GM12878 (cell line): ENCODE data around the gene SFPQ. TPM values are rescaled to one million over a fixed set of nuclear protein-coding genes. Genes with fewer than 3 reads are reported as not detected.

Experiments used
- ATAC-seq: fragments of 200-7000 bp; cut with Tn5 transposase; 3 replicates; pipeline ENCODE4 v1.9.1; 2020; ENCODE audit warnings: mild to moderate bottlenecking, moderate library complexity
- BruUV-seq: library from RNA; stranded (reverse); fragments of 400-500 nt; replicated peaks from 2 replicates; lab custom pipeline; 2021; lab: Mats Ljungman, UMichigan
- CTCF ChIA-PET: fragments of 300-600 bp; sonication (Branson Sonifier 250); formaldehyde crosslinking; extraction: SDS; loops from one replicate; lab custom pipeline; 2021; ENCODE audit warnings: inconsistent platforms; lab: Yijun Ruan, JAX
- POLR2A ChIA-PET: fragments of 350-600 bp; formaldehyde crosslinking; extraction: SDS; loops from one replicate; lab custom pipeline; 2021; ENCODE audit warnings: inconsistent platforms; lab: Charles Lee
- RAD21 ChIA-PET: fragments of 300-600 bp; sonication (Branson Sonifier 250); formaldehyde crosslinking; loops from one replicate; lab custom pipeline; 2023; ENCODE audit warnings: antibody characterized with exemption; ENCODE audit not compliant: unreplicated experiment; lab: Charles Lee
- SMC1A ChIA-PET: fragments of 300-600 bp; sonication (Branson Sonifier 250); formaldehyde crosslinking; loops from one replicate; lab custom pipeline; 2023; ENCODE audit not compliant: unreplicated experiment, uncharacterized antibody; lab: Charles Lee
- DNase-seq: peaks from one replicate; pipeline ENCODE4 v3.0.0-alpha.2; 2011; ENCODE audit warnings: low read depth, low spot score
- FAIRE-seq: peaks from 3 replicates; lab custom pipeline; 2011; peaks lifted over from hg19 to GRCh38; lab: Jason Lieb, UNC
- H2AFZ ChIP-seq: 2 replicates; pipeline ENCODE4 v1.6.0; 2011; ENCODE audit warnings: low read depth, low read length, control low read depth; ENCODE audit not compliant: control insufficient read depth
- H3K27ac ChIP-seq: 2 replicates; pipeline ENCODE4 v1.5.1; 2011; ENCODE audit warnings: control low read depth; ENCODE audit not compliant: control insufficient read depth, insufficient read depth
- H3K27me3 ChIP-seq, 2 experiments: replicated peaks in 1 of 2; 2 replicates each; pipeline versions ENCODE4 v1.6.0 to v1.6.1; 2011; ENCODE audit warnings: low read length in 1 of 2; ENCODE audit not compliant: control insufficient read depth in 2 of 2, insufficient read depth in 2 of 2
- H3K36me3 ChIP-seq, 2 experiments: 2 replicates each; pipeline ENCODE4 v1.5.1; 2011; ENCODE audit warnings: low read length in 1 of 2; ENCODE audit not compliant: control insufficient read depth in 2 of 2, insufficient read depth in 2 of 2
- H3K4me1 ChIP-seq: 2 replicates; pipeline ENCODE4 v1.6.1; 2011; ENCODE audit warnings: mild to moderate bottlenecking, low read length, moderate library complexity, mixed read lengths; ENCODE audit not compliant: control insufficient read depth, insufficient read depth
- H3K4me2 ChIP-seq: 2 replicates; pipeline ENCODE4 v1.6.0; 2011; ENCODE audit warnings: control low read depth; ENCODE audit not compliant: control insufficient read depth, insufficient read depth
- H3K4me3 ChIP-seq: fragments of 200-600 bp; sonication (generic); 2 replicates; pipeline ENCODE4 v1.5.1; 2016
- H3K79me2 ChIP-seq: 2 replicates; pipeline ENCODE4 v1.6.0; 2011; ENCODE audit warnings: low read length; ENCODE audit not compliant: control insufficient read depth, insufficient read depth
- H3K9ac ChIP-seq: 2 replicates; pipeline ENCODE4 v1.8.0; 2011; ENCODE audit warnings: low read length, control low read depth, mixed read lengths; ENCODE audit not compliant: control insufficient read depth, insufficient read depth
- H3K9me3 ChIP-seq: replicated peaks from 3 replicates; pipeline ENCODE4 v1.5.1; 2011; ENCODE audit warnings: mild to moderate bottlenecking, low read length; ENCODE audit not compliant: control insufficient read depth, insufficient read depth
- H4K20me1 ChIP-seq: 2 replicates; pipeline ENCODE4 v1.6.0; 2011; ENCODE audit not compliant: control insufficient read depth, insufficient read depth
- MYB ChIP-seq: fragments of 150-350 bp; IDR thresholded peaks from 2 replicates; pipeline ENCODE4 v1.6.1; 2014; ENCODE audit warnings: mild to moderate bottlenecking, low read depth, low read length, borderline replicate concordance
- POLR2AphosphoS5 ChIP-seq: IDR thresholded peaks from 2 replicates; pipeline ENCODE4 v1.6.1; 2011; ENCODE audit warnings: mild to moderate bottlenecking, low read length, inconsistent platforms
- SMAD5 ChIP-seq: IDR thresholded peaks from 2 replicates; pipeline ENCODE4 v1.6.1; 2016; ENCODE audit warnings: antibody characterized with exemption, low read depth
- ZNF217 ChIP-seq: fragments of 450-650 bp; IDR thresholded peaks from 2 replicates; pipeline ENCODE4 v1.6.1; 2017; ENCODE audit warnings: antibody characterized with exemption, mild to moderate bottlenecking
- WGBS: methylation state at CpG from one replicate; pipeline ENCODE4 v1.1.6; 2016; ENCODE audit warnings: low lambda C conversion rate; ENCODE audit not compliant: insufficient replicate concordance, insufficient coverage; ENCODE audit errors: missing lambda C conversion rate; 5-methylcytosine and 5-hydroxymethylcytosine counted together
- in situ Hi-C: fragments of 300-500 bp; cut with MboI; formaldehyde crosslinking; loops from 9 replicates; pipeline ENCODE4 v1.14.3; 2018; ENCODE audit warnings: mixed read lengths
- intact Hi-C: fragments of 100-400 bp; cut with micrococcal nuclease; formaldehyde crosslinking; loops from one replicate; pipeline ENCODE4 v1.14.2; 2022; ENCODE audit not compliant: unreplicated experiment
- polyA plus RNA-seq, 11 experiments: library from polyadenylated mRNA; depleted of rRNA in 4 of 11; unstranded in 6 of 11; stranded (reverse) in 5 of 11; fragments of >200 nt; fragmentation: Nextera tagmentation in 4 of 11; fragmentation: Illumina TruSeq in 1 of 11; extraction: Ambion mirVana in 4 of 11; extraction: Trizol in 1 of 11; gene quantifications; 1 replicate in 1 of 11; 2 replicates in 10 of 11; pipeline versions ENCODE4 v1.2.1 to v1.2.3, GENCODE V29; 2011 to 2016; ENCODE audit warnings: inconsistent platforms in 2 of 11, missing spikeins in 2 of 11, low read depth in 1 of 11
- total RNA-seq, 4 experiments: library from RNA; depleted of rRNA in 3 of 4; stranded (reverse); fragments of >200 nt in 3 of 4; fragmentation: Illumina TruSeq in 1 of 4; extraction: Trizol in 1 of 4; gene quantifications; 2 replicates each; pipeline versions ENCODE4 v1.2.1 to v1.2.3, GENCODE V29; 2013 to 2021

Gene SFPQ
- total and polyA plus RNA-seq, 10 of the 15 experiments (the other 5 are each of a cell fraction or from before 2014, with no cell fraction given), result 78.5 to 559 (median 199) TPM

DNA sequence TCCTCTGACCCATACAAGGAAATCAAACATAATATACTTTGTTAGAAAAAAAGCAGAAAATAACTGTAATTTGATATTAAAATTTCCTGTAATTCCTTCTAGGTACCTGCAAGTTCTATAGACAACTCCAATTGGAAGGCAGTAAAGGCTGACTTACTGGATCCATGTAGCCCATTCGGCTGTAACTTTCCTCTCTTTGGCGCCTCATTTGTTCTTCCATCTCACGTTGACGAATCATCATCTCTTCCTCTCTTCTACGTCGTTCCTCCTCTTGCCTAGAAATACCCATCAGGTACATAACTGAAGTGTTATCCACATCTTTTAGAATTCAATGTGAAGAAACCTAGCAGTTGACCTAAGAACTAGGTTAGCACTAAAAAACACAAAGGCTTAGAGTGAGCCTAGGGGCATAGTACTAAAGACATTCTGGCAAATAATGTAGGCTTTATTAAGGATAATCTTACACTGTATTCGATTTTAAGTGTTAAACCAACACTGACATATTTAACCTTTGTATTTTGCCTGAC is 5.1 kb downstream of the SFPQ start:
- ChIA-PET CTCF (no interaction called here), RAD21 (no interaction called here), POLR2A (interaction anchor here (0.6 kb wide), 1 partner anchor 8 kb away, joined by 3 read pairs; no protein-coding TSS in a partner anchor), SMC1A (no interaction called here)
- peaks cover 14 to 65% of the 10 kb centered on the region in 2 experiments for H3K36me3 ChIP-seq
- TF ChIP-seq POLR2AphosphoS5 (peak; percentile 59; the same call in 1 of the 2 replicates), MYB (no peak)
- no peaks in the 10 kb centered on the region for H3K9me3 ChIP-seq
- peaks cover 27% of the 10 kb centered on the region for H4K20me1 ChIP-seq
- peak overlapping the region; percentile 21 for H3K4me2 ChIP-seq
- no TSS peak for BruUV-seq
- no peak overlapping the region for H2AFZ ChIP-seq
- FAIRE-seq (no peak), ATAC-seq (no peak), DNase-seq (no peak)
- no peak overlapping the region for H3K9ac ChIP-seq
- H3K4me3 ChIP-seq, result peak overlapping the region; percentile 80; the same call in 1 of the 2 replicates
- no peaks in the 10 kb centered on the region for H3K27me3 ChIP-seq
- intact Hi-C loops (loop anchor here (10.0 kb wide), 2 partner anchors 203 to 333 kb away; partner anchors contain the start of genes SMIM12 and TMEM35B), in situ Hi-C loops (no loop called here)
- 99% methylated on average over 7 of the region's 7 CpGs for WGBS
- peaks cover 95% of the 10 kb centered on the region for H3K79me2 ChIP-seq
- H3K4me1 ChIP-seq, result no peaks in the 10 kb centered on the region
- no peak overlapping the region for H3K27ac ChIP-seq

- intact Hi-C loops, result loop anchor here (10.0 kb wide), 2 partner anchors 201 to 331 kb away; partner anchors contain the start of genes SMIM12 and TMEM35B
- BruUV-seq, result no TSS peak
- ChIA-PET CTCF (interaction anchor here (0.6 to 1.9 kb wide), 6 partner anchors 12 to 333 kb away, joined by 3 to 6 read pairs (median 4); no protein-coding TSS in a partner anchor), POLR2A (interaction anchor here (0.6 kb wide), 1 partner anchor 34 kb away, joined by 4 read pairs; no protein-coding TSS in a partner anchor), RAD21 (interaction anchor here (1.1 kb wide), 1 partner anchor 16 kb away, joined by 3 read pairs; no protein-coding TSS in a partner anchor), SMC1A (interaction anchor here (1.0 to 1.5 kb wide), 4 partner anchors 16 to 334 kb away, joined by 3 to 7 read pairs (median 3); no protein-coding TSS in a partner anchor)
- WGBS, result 52% methylated on average over 4 of the region's 4 CpGs
- H3K9ac ChIP-seq, result no peak overlapping the region
- H3K9me3 ChIP-seq, result no peaks in the 10 kb centered on the region
- no peak overlapping the region for H3K27ac ChIP-seq
- H3K4me2 ChIP-seq, result peak overlapping the region; percentile 67
- peaks cover 3% of the 10 kb centered on the region; the same call in 1 of the 2 replicates for H3K4me1 ChIP-seq
- peaks cover 21% of the 10 kb centered on the region for H4K20me1 ChIP-seq
- H3K4me3 ChIP-seq, result peak overlapping the region; percentile 48; the same call in 1 of the 2 replicates
- no peak overlapping the region for H2AFZ ChIP-seq
- no peak for FAIRE-seq
- no peak for DNase-seq
- H3K79me2 ChIP-seq, result peaks cover 93% of the 10 kb centered on the region
- no peak for ATAC-seq
- H3K36me3 ChIP-seq, result peaks cover 14 to 73% of the 10 kb centered on the region in 2 experiments
- in situ Hi-C loops, result no loop called here
- H3K27me3 ChIP-seq, result no peaks in the 10 kb centered on the region
- TF ChIP-seq ZNF217 (no peak), POLR2AphosphoS5 (peak; percentile 72), SMAD5 (peak; percentile 14; the same call in 1 of the 2 replicates)
Measured at GRCh38 chr1:35186239-35186638, 6.7 kb downstream of the SFPQ start.
